ENCODE results near the gene PLGRKT. TPM values are rescaled to one million over a fixed set of nuclear protein-coding genes. Genes with fewer than 3 reads are reported as not detected.

The PLGRKT gene
- total RNA-seq, 4 donors from 2014 or later: 2.9 to 24.6 (median 13.1) TPM

DNA sequence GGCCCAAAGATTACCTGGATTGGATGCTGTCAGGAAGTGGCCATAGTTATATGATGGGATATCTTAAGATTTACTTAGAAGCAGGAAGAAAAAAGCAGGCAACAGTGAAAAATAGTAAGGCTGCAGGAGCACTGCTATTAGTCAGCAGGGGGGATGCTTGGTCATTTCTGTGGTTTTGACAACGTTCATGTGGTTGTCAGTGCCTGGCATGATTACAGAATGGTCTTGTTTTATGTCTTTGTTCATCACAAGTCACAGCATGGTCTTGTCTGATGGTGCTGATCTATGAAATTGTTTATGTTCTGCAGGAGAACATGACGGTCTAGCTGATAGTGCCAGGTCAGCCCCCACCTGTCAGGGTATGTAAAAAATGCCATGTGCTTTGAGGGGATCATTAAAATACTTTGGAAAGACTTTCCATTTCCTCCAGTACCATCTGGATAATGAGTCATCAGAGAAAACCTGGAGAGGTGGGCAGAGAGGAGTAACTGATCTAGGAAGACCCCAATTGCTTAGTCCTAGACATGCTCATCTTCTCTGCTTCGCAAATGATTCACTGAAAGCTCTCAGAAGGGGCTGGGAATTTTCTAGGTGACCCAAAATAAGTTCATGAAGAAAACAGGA is 48.5 kb downstream of the PLGRKT start:
- no peak for DNase-seq
- Histone ChIP-seq H3K4me3 (no peak overlapping the region), H3K4me1 (no peaks in the 10 kb centered on the region), H3K36me3 (no peaks in the 10 kb centered on the region), H3K27me3 (no peaks in the 10 kb centered on the region), H3K9me3 (no peaks in the 10 kb centered on the region), H3K27ac (no peak overlapping the region)
- intact Hi-C loops (cut with DNase I; ENCODE audit: low total_unique reads): no loop called here
- no peak for TF ChIP-seq POLR2A (IDR thresholded peaks at IDR 0.05)
- TF ChIP-seq, protein P1, sequence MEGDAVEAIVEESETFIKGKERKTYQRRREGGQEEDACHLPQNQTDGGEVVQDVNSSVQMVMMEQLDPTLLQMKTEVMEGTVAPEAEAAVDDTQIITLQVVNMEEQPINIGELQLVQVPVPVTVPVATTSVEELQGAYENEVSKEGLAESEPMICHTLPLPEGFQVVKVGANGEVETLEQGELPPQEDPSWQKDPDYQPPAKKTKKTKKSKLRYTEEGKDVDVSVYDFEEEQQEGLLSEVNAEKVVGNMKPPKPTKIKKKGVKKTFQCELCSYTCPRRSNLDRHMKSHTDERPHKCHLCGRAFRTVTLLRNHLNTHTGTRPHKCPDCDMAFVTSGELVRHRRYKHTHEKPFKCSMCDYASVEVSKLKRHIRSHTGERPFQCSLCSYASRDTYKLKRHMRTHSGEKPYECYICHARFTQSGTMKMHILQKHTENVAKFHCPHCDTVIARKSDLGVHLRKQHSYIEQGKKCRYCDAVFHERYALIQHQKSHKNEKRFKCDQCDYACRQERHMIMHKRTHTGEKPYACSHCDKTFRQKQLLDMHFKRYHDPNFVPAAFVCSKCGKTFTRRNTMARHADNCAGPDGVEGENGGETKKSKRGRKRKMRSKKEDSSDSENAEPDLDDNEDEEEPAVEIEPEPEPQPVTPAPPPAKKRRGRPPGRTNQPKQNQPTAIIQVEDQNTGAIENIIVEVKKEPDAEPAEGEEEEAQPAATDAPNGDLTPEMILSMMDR (IDR thresholded peaks at IDR 0.05): no peak

DNA sequence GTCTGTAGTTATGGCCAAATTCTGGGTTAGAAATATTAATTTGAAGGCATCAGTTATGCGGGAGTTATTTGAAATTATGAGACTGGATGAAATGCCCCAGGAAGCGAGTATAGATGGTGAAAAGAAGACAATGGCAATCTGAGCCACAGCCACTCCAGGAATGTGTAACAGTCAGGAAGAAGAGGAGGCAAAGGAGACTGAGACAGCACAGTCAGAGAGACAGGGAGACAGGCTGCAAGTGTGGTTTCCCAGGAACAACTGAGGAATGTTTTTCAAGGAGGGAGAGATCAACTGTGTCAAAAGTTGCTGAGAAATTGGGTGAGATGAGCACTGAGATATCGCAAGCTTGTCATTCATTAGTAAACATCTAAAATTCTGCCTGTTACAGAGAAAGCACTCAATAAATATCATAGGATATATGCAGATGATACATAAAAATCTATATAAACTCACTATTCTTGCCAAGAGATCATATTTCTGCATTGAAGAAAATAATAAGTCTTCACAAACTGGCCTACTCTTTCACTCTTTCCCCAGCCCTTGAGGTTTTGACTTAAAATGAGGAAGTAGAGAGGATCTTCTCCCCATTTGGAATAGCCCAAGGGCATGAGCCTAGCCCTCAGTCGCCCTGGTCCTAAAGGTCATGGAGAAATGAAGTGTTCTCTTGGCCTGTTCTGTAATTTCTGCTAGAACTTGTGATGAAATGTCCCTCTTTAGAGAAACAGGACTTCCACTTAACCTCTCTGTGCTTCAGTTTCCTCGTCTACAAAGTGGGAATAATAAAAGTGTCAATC is 49.5 kb downstream of the PLGRKT start:
- DNase-seq: no peak
- Histone ChIP-seq H3K36me3 (no peaks in the 10 kb centered on the region), H3K27me3 (no peaks in the 10 kb centered on the region), H3K9me3 (no peaks in the 10 kb centered on the region), H3K4me1 (no peaks in the 10 kb centered on the region), H3K4me3 (no peak overlapping the region), H3K27ac (no peak overlapping the region)
- intact Hi-C loops (cut with DNase I; ENCODE audit: low total_unique reads): no loop called here
- no peak for TF ChIP-seq POLR2A (IDR thresholded peaks at IDR 0.05)
- TF ChIP-seq, protein P1 (IDR thresholded peaks at IDR 0.05): no peak

DNA sequence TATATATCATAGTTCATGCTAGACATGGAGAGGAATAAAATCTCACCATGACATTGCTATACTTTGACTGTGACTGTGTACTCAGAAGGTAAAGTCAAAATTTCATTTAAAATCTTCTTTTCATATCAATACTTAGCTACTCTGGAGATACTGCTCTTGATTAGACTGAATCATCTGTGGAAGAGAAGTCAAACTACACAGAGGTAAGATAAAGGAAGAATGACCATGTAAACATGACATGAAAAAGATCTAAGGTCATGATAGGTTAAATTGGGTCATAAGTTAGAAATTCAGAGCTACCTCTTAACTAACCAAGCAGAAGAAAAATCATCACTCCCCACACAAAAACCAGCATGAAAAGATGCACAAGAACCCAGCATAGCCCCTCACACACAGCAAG is 53.3 kb downstream of the PLGRKT start:
- H3K36me3 ChIP-seq: no peaks in the 10 kb centered on the region
- no peak overlapping the region for H3K4me3 ChIP-seq
- no peak for DNase-seq
- H3K4me1 ChIP-seq: no peaks in the 10 kb centered on the region
- H3K27me3 ChIP-seq: no peaks in the 10 kb centered on the region
- intact Hi-C loops (cut with DNase I; ENCODE audit: low total_unique reads): no loop called here
- H3K27ac ChIP-seq: no peak overlapping the region
- TF ChIP-seq, protein P1 (IDR thresholded peaks at IDR 0.05): no peak
- no peak for TF ChIP-seq POLR2A (IDR thresholded peaks at IDR 0.05)
- H3K9me3 ChIP-seq: no peaks in the 10 kb centered on the region

DNA sequence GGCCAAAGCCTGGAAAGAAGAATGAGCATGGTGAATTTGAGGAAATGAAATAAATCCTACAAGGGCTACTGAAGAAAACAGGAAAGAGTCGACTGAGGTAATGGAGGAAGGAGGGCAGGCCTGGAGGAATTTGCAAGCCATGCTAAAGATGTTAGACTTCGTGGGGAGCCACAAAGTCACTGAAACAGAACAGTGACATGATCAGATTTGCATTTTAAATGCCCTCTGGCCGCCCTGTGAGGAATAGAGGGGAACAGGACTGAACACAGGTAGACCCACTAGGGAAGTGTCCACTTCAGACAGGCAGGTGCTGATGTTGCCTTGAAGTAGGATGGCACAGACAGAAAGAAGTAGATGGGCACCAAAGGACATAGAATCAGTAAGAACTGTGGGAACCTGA is 55.2 kb downstream of the PLGRKT start:
- intact Hi-C loops (cut with DNase I; ENCODE audit: low total_unique reads): no loop called here
- Histone ChIP-seq H3K4me1 (no peaks in the 10 kb centered on the region), H3K27ac (no peak overlapping the region), H3K36me3 (no peaks in the 10 kb centered on the region), H3K4me3 (no peak overlapping the region), H3K9me3 (no peaks in the 10 kb centered on the region), H3K27me3 (no peaks in the 10 kb centered on the region)
- no peak for DNase-seq
- TF ChIP-seq POLR2A (IDR thresholded peaks at IDR 0.05): no peak
- TF ChIP-seq, protein P1 (IDR thresholded peaks at IDR 0.05): no peak

DNA sequence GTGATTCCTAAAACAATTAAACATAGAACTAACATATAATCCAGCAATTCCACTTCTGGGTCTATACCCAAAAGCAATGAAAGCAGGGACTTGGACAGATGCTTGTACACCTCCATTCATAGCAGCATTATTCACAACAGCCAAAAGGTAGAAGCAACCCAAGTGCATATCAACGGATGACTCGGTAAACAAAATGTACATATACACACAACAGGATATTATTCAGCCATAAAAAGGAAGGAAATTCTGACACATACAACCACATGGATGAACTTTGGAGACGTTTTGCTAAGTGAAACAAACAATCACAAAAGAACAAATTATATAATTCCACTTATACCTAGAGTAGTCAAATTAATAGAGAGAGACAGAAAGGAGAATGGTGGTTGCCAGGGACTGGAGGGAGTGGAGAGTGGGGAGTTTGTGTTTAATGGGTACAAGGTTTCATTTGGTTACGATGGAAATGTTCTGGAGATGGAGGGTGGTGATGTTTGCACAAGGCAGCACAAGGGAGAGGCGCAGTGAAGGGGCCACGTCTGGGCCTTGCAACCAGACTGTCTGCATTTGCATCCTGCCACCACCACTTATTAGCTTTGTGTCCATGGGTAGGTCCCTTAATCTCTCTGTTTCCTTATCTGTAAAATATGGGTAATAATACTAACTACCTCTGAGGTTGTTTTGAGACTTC is 61.8 kb downstream of the PLGRKT start:
- TF ChIP-seq, protein P1 (IDR thresholded peaks at IDR 0.05): no peak
- H3K27ac ChIP-seq: no peak overlapping the region
- no peak for DNase-seq
- H3K4me3 ChIP-seq: no peak overlapping the region
- H3K4me1 ChIP-seq: no peaks in the 10 kb centered on the region
- intact Hi-C loops (cut with DNase I; ENCODE audit: low total_unique reads): no loop called here
- H3K27me3 ChIP-seq: no peaks in the 10 kb centered on the region
- H3K9me3 ChIP-seq: no peaks in the 10 kb centered on the region
- H3K36me3 ChIP-seq: no peaks in the 10 kb centered on the region

Measured in uterus (tissue), 4 donors.